Esophagus squamous epithelium (tissue), 5 donors: Measurements from ENCODE around the gene GJB4. TPM values are rescaled to one million over a fixed set of nuclear protein-coding genes. Genes with fewer than 3 reads are reported as not detected.
A peak's percentile ranks its signal among the peaks of the same experiment; 100 is the strongest.

ENCODE experiments used
- DNase-seq: peaks from one replicate; lab custom pipeline; 2025; lab: John Stamatoyannopoulos, UW
- H3K27ac ChIP-seq, 4 donors: fragments of 200-600 bp; sonication (generic); one replicate each; pipeline ENCODE4 v1.5.1; 2016 to 2019; ENCODE audit warnings: mild to moderate bottlenecking in 1 of 4
- H3K27me3 ChIP-seq, 4 donors: fragments of 200-600 bp; sonication (generic); 1 replicate in 3 of 4; 2 replicates in 1 of 4; pipeline versions ENCODE4 v1.5.1 to v1.6.0; 2017 to 2021; ENCODE audit warnings: antibody characterized with exemption in 1 of 4
- H3K36me3 ChIP-seq, 3 donors: fragments of 200-600 bp; sonication (generic); one replicate each; pipeline ENCODE4 v1.5.1; 2016 to 2019
- H3K4me1 ChIP-seq, 3 donors: fragments of 200-600 bp; sonication (generic); one replicate each; pipeline ENCODE4 v1.5.1; 2017 to 2019
- H3K4me3 ChIP-seq, 4 donors: fragments of 200-600 bp; sonication (generic); 1 replicate in 3 of 4; 2 replicates in 1 of 4; pipeline ENCODE4 v1.5.1; 2016 to 2019; ENCODE audit warnings: mild to moderate bottlenecking in 2 of 4, moderate library complexity in 1 of 4
- H3K9me3 ChIP-seq, 3 donors: fragments of 200-600 bp; sonication (generic); one replicate each; pipeline ENCODE4 v1.5.1; 2016 to 2019
- POLR2A ChIP-seq, 4 donors: fragments of 450-650 bp; IDR thresholded peaks; one replicate each; pipeline ENCODE4 v1.6.1; 2017; ENCODE audit warnings: antibody characterized with exemption in 4 of 4, mild to moderate bottlenecking in 4 of 4, moderate library complexity in 3 of 4
- WGBS, 2 donors: methylation state at CpG; one replicate each; pipeline ENCODE4 v1.1.5; 2018; 5-methylcytosine and 5-hydroxymethylcytosine counted together
- intact Hi-C: fragments of 100-400 bp; cut with DNase I; formaldehyde crosslinking; loops from one replicate; pipeline ENCODE4 v1.15.0; 2022
- total RNA-seq, 4 donors: library from RNA; depleted of rRNA; stranded (reverse); fragments of >200 nt; gene quantifications; one replicate each; pipeline ENCODE4 v1.1.0, GENCODE V29; 2016
- TF ChIP-seq, protein P1 (sequence below), 6 experiments: fragments of 450-650 bp in 4 of 6; fragments of 200-600 bp in 2 of 6; sonication (generic) in 2 of 6; IDR thresholded peaks; one replicate each; pipeline ENCODE4 v1.5.1; 2016 to 2019; ENCODE audit warnings: antibody characterized with exemption in 6 of 6, mild to moderate bottlenecking in 4 of 6, moderate library complexity in 4 of 6
- donor health status: DM: yes; HTN: yes; CAD: no.

The GJB4 gene
- 1 to 10 TPM; 1.3 to 6.7 (median 2.2) TPM for total RNA-seq

DNA sequence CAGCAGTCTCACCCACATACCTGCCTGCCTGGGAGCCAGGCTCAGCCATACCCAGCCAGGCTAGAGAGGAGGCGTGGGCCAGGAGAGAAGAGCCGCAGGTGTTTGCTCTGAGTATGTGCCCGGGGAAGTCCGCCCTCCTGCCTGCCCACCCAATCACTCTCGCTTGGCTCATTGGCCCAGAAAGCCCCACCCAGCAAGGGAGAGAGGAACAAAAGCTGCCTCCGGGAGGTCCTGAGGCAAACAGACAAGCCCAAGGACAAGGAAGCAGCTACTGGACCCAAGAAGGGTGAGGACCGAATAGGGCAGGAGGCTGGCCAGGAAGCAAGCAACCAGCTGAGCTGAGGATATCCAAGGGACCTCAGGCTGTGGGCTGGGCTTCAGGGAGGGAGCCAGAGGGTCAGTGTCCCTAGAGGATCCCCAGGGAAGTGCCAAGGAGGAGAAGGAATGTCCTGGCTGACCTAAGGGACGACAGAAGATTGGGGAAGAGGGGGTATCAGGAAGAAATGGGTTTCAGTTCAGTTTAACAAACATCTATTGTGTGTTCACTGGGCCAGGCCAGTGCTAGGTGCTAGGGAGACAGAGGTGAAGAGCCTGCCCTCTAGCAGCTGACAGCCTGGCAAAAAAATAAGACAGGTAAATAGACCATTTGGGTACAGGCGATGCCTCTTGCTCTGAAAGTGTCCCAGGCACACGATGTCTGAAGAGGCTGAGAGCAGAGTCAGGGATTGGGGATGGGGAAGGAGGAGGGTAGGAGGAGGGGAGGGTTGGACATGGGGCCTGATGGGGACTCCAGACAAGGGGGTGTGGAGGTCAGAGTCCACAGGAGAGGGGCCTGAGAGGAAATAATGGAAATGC lies at the start of gene GJB4:
GJB4 (plus strand) TSS at position 238 of the 855 bp plus-strand sequence. CDS start 1,515 bp downstream, outside the sequence.
- Histone ChIP-seq H3K9me3 (no peaks in the 10 kb centered on the region), H3K27ac (peak within 1 kb of the TSS; percentile 45 to 72 (median 62)), H3K36me3 (peaks cover 0 to 16% (median 0%) of the 10 kb centered on the region in 3 donors), H3K4me1 (peaks cover 10 to 65% (median 16%) of the 10 kb centered on the region in 3 donors), H3K27me3 (peaks cover 0 to 21% (median 0%) of the 10 kb centered on the region in 4 donors), H3K4me3 (no peak within 1 kb of the TSS)
- intact Hi-C loops: no loop called here
- TF ChIP-seq, protein P1, sequence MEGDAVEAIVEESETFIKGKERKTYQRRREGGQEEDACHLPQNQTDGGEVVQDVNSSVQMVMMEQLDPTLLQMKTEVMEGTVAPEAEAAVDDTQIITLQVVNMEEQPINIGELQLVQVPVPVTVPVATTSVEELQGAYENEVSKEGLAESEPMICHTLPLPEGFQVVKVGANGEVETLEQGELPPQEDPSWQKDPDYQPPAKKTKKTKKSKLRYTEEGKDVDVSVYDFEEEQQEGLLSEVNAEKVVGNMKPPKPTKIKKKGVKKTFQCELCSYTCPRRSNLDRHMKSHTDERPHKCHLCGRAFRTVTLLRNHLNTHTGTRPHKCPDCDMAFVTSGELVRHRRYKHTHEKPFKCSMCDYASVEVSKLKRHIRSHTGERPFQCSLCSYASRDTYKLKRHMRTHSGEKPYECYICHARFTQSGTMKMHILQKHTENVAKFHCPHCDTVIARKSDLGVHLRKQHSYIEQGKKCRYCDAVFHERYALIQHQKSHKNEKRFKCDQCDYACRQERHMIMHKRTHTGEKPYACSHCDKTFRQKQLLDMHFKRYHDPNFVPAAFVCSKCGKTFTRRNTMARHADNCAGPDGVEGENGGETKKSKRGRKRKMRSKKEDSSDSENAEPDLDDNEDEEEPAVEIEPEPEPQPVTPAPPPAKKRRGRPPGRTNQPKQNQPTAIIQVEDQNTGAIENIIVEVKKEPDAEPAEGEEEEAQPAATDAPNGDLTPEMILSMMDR (IDR thresholded peaks at IDR 0.05): peak in 1 of 6 experiments; percentile 19
- no peak for TF ChIP-seq POLR2A (IDR thresholded peaks at IDR 0.05)
- WGBS, 2 donors: 30 to 37% methylated on average over 4 of the region's 10 CpGs
- DNase-seq: no peak

DNA sequence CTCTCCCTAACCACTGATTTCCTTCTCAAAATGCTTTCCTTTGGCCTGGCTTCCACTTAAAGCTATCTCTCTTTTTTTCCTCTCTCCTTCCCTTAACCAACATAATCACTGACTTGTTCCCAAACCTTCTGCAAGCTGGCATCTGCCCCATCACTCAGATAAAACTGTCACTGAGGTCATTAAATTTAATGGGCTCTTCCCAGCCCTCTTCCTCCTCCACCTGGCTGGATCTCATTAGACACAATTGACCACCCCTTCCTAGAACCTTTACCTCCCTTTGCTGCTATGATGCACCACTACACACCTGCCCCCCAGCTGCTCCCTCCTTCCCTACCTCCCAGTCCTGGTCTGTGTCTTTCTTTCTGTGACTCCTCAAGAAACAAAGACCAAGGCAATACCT lies 48.7 kb upstream of the GJB4 start:
- Histone ChIP-seq H3K9me3 (no peaks in the 10 kb centered on the region), H3K27me3 (peaks cover 0 to 18% (median 0%) of the 10 kb centered on the region in 4 donors), H3K36me3 (no peaks in the 10 kb centered on the region), H3K27ac (no peak overlapping the region), H3K4me1 (no peaks in the 10 kb centered on the region), H3K4me3 (no peak overlapping the region)
- DNase-seq: no peak
- intact Hi-C loops: no loop called here
- no peak for TF ChIP-seq POLR2A (IDR thresholded peaks at IDR 0.05)
- TF ChIP-seq, protein P1 (IDR thresholded peaks at IDR 0.05): no peak

DNA sequence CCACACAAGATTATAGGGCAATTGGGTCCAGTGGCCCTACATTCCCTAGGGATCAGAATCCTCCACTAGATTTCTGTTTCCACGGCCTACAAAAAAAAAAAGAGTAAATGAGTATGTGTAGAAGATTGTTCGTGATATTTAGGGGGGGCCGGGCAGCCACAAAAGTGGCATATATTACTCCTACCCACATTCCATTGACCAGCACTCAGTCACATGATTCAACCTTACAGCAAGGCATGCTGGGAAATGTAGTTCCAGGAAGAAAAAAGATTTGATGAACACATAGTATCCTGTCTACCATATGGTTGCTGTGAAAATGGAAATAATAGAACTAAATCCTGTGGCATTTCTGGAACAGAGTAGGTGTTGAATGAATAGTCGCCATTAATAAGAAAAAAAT lies 48.1 kb upstream of the GJB4 start:
- intact Hi-C loops: no loop called here
- Histone ChIP-seq H3K4me1 (no peaks in the 10 kb centered on the region), H3K27ac (no peak overlapping the region), H3K9me3 (no peaks in the 10 kb centered on the region), H3K36me3 (no peaks in the 10 kb centered on the region), H3K4me3 (no peak overlapping the region), H3K27me3 (peaks cover 0 to 12% (median 0%) of the 10 kb centered on the region in 4 donors)
- 75 to 80% methylated on average over 4 of the region's 4 CpGs for whole genome bisulfite sequencing, 2 donors
- DNase-seq: no peak
- TF ChIP-seq POLR2A (IDR thresholded peaks at IDR 0.05): no peak
- TF ChIP-seq, protein P1 (IDR thresholded peaks at IDR 0.05): no peak

GRCh38 chr1:34712007-34712688 lies 47.4 kb upstream of the GJB4 start:
- H3K36me3 ChIP-seq: no peaks in the 10 kb centered on the region
- H3K27me3 ChIP-seq: peaks cover 0 to 6% (median 0%) of the 10 kb centered on the region in 4 donors
- no peak overlapping the region for H3K4me3 ChIP-seq
- 60 to 61% methylated on average over 6 of the region's 7 CpGs for whole genome bisulfite sequencing, 2 donors
- intact Hi-C loops: no loop called here
- no peak for TF ChIP-seq POLR2A (IDR thresholded peaks at IDR 0.05)
- TF ChIP-seq, protein P1 (IDR thresholded peaks at IDR 0.05): no peak
- no peak overlapping the region for H3K27ac ChIP-seq
- no peaks in the 10 kb centered on the region for H3K4me1 ChIP-seq
- DNase-seq: no peak
- H3K9me3 ChIP-seq: no peaks in the 10 kb centered on the region

- intact Hi-C loops: no loop called here
- TF ChIP-seq, protein P1 (IDR thresholded peaks at IDR 0.05): no peak
- TF ChIP-seq POLR2A (IDR thresholded peaks at IDR 0.05): no peak
- peaks cover 0 to 15% (median 0%) of the 10 kb centered on the region in 4 donors for H3K27me3 ChIP-seq
- no peak overlapping the region for H3K4me3 ChIP-seq
- DNase-seq: no peak
- no peaks in the 10 kb centered on the region for H3K36me3 ChIP-seq
- H3K4me1 ChIP-seq: no peaks in the 10 kb centered on the region
- peaks cover 0 to 3% (median 0%) of the 10 kb centered on the region in 3 donors for H3K9me3 ChIP-seq
- H3K27ac ChIP-seq: no peak overlapping the region
- 61 to 67% methylated on average over 3 to 6 of the region's 6 CpGs for WGBS, 2 donors
These were observed 46.1 kb upstream of the GJB4 start for GRCh38 chr1:34713443-34713842.
